Stromal cell of bone marrow (primary cell): Measurements from ENCODE around the gene KCTD17.

Experiments used
- DNase-seq: peaks from one replicate; pipeline ENCODE4 v3.0.0-alpha.2; 2012; ENCODE audit warnings: low read depth

The KCTD17 gene

GRCh38 chr22:37043209-37043827, 8.2 kb upstream of the KCTD17 start:
- DNase-seq = no peak

DNA sequence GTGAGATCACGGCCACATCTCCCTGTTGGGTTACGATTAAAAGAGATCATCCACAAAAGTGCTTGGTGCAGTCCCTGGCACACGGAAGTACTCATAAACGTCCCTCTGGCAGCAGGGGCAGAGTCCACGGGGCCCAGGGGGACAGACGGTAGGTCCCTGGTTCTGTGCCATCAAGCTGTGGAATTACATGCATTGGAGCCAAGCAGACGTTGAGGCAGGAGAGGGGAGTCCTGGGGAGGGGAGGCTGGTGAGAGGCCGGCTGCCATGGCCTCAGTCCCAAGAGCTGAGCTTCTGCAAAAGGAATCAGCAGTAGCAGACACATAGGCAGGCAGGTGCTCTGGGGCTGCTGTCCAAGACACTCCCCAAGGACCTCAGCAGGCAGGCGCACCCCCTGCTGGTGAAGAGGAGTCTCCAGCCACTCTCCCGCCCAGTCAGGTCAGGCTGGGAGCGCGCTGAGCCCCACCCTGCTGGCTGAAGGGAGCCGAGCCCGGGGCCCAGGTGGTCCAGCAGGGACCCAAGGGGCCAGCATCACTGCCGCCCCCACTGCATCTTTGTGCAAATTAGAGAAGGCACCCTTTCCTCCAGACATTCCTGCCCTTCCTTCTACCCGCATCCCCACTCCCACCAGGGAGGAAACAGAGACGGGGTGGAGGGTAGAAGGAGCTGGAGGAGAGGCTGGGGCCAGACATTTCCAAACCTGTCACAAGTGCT, 7.6 kb upstream of the KCTD17 start:
- DNase-seq = no peak

- no peak for DNase-seq
Measured at GRCh38 chr22:37044634-37045625, 6.6 kb upstream of the KCTD17 start.

GRCh38 chr22:37045958-37046357, 5.6 kb upstream of the KCTD17 start:
- no peak for DNase-seq

GRCh38 chr22:37046589-37046988, 5.0 kb upstream of the KCTD17 start:
- DNase-seq = no peak

GRCh38 chr22:37047006-37047405, 4.5 kb upstream of the KCTD17 start:
- no peak for DNase-seq

GRCh38 chr22:37048133-37048532, 3.4 kb upstream of the KCTD17 start:
- DNase-seq = no peak

- no peak for DNase-seq
Measured at GRCh38 chr22:37049224-37049623, 2.3 kb upstream of the KCTD17 start.

- no peak for DNase-seq
Measured at GRCh38 chr22:37050913-37051312, 629 bp upstream of the KCTD17 start.

DNA sequence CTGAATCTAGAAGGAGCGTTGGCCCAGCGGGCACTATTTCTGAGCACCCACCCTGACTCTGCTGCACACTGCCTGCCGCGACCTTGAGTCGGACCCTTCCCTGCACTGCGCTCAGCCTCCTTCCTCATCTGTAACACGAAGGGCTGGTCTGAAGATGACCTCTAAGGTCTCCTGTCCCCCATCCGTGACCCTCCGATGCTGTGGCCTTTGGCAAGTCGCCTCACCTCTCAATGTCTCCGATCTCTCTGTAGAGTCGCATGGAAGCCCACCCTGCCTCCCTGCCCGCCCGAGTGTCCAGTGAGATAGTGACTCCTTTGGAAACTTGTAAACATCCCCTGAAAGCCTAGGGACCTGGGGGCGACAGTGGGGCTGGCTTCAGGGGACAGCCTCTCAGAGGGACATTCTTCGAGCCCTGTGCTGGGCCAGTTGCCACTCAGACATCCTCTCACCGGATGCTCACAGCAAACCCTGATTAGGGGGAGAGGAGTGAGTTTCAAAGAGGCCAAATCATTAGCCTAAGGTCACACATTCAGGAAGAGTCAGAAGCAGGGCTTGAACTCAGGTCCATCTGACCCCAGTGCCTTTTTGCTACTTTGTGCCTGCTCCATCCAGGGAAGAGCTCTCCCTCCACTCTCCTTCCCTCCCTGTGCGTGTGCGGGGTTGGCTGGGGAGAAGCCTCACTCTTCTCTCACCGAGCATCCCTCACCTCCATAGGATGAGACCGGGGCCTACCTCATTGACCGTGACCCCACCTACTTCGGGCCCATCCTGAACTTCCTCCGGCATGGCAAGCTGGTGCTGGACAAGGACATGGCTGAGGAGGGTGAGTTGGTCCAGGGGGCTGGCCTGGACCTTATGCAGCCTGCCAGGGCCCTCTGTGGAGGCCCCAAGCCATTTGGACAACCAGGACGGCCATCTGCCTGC, 1.1 kb downstream of the KCTD17 start:
- no peak for DNase-seq

DNA sequence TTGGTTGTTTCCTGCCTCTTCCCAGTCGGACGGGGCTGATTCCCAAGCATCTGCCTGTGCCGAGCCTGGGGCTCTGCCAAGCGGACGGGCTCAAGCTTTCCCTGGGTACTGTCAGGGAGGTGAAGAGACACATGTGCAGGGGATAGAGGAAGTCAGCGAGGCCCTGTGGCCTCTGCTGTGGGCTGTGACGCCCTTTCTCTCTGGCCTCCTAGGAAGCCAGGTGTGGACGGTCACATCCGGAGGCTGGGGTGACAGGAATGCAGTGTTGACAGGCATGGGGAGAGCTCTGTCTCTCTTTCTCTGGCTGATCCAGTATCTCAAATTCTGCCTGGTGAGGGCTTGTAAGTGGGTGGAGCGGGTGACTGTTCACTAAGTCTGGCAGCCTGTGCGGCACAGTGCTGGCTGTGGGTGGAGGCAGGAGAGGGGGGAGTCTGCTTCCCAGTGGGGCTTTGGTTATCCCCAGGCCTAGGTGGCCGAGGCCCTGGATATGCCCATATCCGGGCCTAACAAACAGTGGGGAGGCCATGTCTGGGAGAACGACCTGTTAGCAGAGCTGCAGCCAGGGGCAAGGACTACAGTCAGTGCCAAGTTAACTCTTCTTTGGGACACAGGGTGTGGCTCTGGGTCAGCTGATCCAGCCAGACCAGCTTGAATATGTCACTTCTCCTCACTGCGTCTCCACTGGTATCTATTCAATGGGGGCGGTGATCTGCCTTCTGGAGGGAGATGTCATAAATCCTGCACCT, 1.9 kb downstream of the KCTD17 start:
- DNase-seq = no peak

- no peak for DNase-seq
Measured at GRCh38 chr22:37054056-37054395, 2.5 kb downstream of the KCTD17 start.

DNA sequence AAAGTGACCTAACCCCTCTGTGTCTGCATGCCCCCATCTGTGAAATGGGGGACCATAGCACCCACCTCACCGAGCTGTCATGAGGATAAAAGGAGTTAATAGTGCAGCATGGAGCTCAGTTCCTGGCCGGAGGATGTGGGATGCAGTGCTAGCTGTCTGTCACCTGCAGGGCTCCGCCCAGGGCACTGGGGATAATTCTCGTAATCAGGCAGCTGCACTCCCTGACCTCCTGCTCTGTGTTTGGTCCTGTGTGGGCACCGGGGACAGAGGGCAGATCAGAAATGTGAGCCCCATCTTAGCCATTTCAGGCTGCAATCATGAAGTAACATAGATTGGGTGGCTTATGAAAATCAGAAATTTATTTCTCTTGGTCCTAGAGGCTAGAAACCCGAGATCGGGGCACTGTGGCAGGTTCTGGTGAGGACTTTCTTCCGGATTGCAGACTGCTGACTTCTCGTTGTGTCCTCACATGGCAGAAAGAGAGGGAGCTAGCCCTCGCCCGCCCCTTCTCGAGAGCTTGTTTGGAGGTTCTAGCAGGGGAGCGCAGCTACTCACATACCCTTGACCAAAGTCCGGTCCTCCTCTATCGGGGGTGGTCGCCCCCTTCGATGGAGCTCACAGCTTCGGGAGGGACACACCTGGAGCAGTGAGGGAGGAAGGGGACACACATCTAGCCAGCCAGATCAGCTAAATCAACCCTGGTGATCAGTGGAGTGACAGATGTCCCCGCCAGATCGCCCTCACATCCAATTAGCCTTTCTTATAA, 3.2 kb downstream of the KCTD17 start:
- DNase-seq = no peak

GRCh38 chr22:37056246-37056645, 4.7 kb downstream of the KCTD17 start:
- DNase-seq = no peak

- no peak for DNase-seq
Measured at GRCh38 chr22:37057226-37057625, 5.7 kb downstream of the KCTD17 start.

GRCh38 chr22:37057796-37058510, 6.4 kb downstream of the KCTD17 start:
- DNase-seq = no peak

DNA sequence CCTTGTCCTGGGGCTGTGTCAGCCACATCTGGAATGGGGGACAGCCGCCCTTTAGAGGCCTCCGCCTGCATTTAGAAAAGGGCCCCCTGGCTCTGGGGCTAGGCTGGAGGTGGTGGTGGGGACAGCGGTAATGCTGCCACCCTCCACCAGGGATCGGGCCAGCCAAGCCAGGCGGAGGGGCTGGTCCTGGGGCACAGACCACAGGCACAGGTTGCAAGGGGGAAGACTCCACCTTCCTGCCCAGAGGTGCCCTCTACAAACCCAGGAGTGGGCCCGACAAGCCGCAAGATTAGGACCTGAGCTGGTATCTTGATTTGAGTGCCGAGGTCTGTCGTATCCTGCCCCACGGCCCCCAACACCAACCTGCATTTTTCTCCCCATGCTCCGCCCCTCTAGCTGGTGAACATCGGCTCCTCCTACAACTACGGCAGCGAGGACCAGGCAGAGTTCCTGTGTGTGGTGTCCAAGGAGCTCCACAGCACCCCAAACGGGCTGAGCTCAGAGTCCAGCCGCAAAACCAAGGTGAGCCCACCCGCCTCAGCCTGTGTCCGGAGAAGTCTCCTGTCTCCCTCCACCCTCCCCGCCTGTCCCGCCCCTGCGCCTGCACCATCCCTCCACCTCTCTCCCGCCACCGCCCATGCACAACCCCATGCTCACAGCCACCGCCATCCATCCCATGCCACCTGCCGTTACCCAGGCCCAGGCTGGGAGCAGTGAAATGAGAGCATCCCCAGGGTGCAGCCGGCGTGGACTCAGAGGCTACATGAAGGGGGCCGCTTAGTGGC, 7.6 kb downstream of the KCTD17 start:
- no peak for DNase-seq

GRCh38 chr22:37059876-37060449, 8.4 kb downstream of the KCTD17 start:
- DNase-seq = no peak
